NCI-H2227 treated with DMSO at 0.1 percent for 48 hours (cell line): Measurements from ENCODE around the gene GDF11.
A peak's percentile ranks its signal among the peaks of the same experiment; 100 is the strongest.

ENCODE experiments used
- DNase-seq: peaks from one replicate; lab custom pipeline; 2025; lab: John Stamatoyannopoulos, UW

The GDF11 gene

GRCh38 chr12:55795950-55796349, 53.0 kb downstream of the GDF11 start:
- DNase-seq = no peak

- peak; percentile 36 for DNase-seq
Observed at GRCh38 chr12:55797068-55797467, 54.1 kb downstream of the GDF11 start.

- no peak for DNase-seq
Observed at GRCh38 chr12:55797550-55797949, 54.6 kb downstream of the GDF11 start.
